ENCODE data around the gene INCENP.

DNA sequence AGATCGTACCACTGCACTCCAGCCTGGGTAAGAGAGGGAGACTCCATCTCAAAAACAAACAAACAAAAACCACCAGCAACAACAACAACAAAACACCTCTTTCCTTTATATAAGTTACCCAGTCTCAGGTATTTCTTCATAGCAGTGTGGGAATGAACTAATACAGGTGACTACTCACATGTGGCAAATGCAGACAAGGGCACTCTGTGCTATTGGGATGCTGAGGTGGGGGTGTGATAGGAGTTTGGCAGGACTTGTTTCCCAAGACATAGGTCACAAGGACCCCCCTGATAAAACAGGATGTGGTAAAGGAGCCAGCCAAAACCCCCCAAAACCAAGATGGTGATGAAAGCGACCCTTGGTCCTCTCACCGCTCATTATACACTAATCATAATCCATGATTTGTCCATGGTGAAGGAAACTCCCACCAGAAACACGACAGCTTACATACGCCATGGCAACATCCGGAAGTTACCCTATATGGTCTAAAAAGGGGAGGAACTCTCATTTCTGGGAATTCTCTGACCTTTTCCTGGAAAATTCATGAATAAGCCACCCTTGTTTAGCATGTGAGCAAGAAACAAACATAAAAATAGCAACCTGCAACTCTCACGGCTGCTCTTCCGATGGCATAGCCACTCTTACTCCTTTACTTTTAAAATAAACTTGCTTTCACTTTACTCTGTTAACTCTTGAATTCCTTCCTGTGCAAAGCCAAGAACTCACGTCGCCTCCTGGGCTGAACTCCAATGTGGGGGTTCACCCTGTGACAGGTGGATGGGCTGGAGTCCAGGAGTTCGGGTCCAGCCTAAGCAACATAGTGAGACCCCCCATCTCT lies 18.8 kb upstream of the INCENP start:
- TF ChIP-seq GATA2 (IDR thresholded peaks at IDR 0.05; ENCODE audit: low read depth, low read length) (no peak), GATA3 (IDR thresholded peaks at IDR 0.05; ENCODE audit: low read depth, low read length) (no peak)

Data from SH-SY5Y (cell line).